ENCODE measurements around the gene AQP3.
"Not testable (repeated sequence)": the region's sequence is repeated elsewhere in the genome, so short reads cannot be mapped to it uniquely, and the experiment has no call there.

Gene AQP3

DNA sequence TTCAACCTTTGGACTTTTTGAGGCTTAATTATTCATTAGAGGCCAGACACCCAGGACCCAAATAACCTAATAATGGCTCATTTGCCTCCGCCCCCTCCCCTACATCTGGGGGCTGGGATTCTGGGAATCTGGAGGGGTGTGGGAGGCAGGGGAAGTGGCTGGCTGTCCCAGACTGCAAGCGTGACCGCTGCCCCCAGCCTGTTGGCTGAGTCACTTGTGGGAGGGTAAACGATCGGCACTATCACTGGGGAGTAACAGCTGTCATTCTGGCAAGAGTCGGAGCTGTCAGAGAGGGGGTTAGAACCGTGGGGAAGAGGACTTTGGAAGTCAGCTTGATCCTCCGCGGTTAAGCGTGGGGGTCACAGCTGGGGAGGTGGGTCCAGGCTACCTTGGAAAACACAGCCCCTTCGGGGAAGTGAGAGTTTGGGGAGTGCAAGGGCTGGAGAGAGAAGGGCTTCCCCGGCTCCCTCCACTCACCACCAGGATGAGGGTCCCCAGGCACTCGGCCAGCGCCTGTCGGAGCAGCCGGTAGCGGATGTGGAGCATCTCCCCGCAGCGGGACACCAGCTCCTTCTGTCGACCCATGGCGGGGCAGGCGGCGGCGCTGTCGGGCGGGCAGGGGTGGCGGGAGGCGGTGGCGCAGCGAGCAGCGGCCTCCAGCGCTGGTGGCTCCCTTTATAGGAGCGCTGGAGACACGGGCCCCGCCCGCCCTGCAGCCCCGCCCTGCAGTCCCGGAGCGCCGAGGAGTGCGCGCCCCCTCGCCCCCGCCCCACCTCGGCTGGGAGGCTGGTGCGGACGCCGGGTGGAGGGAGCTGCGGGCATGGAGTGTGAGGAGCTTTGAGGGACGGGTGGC is at the start of gene AQP3:
AQP3 (minus strand) TSS at position 648 of the 853 bp plus-strand sequence; CDS start at position 585, 63 bp downstream.
- DNase-seq: peak; percentile 86

DNA sequence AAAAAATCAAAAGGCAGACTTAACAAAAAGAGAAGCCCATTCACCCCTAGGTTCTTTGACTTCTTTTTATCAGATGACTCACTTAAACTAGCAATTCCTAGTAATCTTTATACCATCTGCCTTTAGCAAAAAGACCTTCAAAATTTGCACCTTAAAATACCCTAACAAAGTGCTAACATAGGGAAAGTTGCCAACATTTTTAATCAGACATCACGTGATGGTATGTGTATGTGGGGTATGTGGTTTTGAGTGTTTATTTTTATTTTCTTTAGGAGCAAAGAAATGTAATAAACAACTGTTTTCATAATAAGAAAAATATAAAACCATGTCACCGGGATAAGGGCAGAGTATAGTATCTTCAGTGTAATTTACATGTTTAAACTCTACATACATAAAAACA is 46.4 kb upstream of the AQP3 start:
- DNase-seq: peak; percentile 21

DNA sequence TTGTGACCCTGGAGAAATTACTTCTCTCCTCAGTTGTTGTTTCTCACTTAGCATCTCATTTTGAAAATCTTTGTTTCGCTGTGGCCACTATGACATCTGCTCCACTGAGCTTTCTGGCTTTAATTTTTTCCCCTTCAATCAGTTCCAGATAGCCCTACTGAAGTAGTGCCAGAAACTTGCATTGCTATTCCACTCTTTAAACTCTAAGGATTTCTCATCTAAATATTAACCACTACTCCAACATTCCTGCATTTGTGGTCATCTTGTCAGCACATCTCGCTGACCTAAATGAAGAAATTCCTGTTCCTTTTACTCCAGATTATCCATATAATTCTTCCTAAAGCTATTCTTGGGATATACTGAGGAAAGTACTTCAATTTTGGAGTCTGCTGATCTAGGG is 41.7 kb upstream of the AQP3 start:
- DNase-seq: no peak

DNA sequence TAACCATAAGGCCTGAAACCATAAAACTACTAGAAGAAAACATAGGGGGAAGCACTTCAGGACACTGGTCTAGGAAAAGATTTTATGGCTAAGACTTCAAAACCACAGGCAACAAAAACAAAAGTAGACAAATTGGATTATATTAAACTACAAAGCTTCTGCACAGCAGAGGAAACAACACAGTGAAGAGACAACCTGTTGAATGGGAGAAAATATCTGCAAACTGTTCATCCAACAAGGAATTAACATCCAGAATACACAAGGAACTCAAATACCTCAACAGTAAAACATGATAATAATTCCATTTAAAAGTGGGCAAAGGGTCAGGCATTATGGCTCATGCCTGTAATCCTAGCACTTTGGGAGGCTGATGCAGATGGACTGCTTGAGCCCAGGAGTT is 37.9 kb upstream of the AQP3 start:
- not testable (repeated sequence) for DNase-seq

DNA sequence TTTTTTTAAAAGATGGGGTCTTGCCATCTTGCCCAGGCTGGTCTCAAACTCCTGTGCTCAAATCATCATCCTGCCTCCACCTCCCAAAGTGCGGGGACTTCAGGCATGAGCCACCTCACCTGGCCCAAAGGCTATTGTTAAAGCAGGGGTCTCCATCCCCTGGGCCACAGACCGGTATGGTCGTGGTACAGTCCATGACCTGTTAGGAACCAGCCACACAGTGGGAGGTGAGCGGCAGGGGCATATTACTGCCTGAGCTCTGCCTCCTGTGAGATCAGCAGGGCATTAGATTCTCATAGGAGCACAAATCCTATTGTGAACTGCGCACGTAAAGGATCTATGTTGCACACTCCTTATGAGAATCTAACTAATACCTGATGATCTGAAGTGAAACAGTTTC is 33.6 kb upstream of the AQP3 start:
- DNase-seq: no peak

DNA sequence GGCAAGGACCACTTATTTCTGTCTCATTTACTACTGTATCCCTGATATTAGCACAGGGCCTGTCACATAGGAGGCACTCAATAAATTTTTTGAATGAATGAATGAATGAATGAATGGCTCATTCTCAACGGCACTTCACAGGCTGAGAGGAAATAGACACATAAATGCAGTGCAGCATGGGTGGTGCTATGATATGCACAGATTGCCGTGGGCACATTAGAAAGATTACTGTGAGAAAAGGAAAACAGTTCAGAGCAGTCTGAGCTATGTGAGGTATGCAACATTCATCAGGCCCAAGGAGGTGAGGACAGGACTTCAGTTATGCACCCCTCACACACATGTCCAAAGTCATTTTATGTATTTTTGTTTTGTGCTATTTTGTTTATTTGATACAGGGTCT is 32.7 kb upstream of the AQP3 start:
- no peak for DNase-seq

DNA sequence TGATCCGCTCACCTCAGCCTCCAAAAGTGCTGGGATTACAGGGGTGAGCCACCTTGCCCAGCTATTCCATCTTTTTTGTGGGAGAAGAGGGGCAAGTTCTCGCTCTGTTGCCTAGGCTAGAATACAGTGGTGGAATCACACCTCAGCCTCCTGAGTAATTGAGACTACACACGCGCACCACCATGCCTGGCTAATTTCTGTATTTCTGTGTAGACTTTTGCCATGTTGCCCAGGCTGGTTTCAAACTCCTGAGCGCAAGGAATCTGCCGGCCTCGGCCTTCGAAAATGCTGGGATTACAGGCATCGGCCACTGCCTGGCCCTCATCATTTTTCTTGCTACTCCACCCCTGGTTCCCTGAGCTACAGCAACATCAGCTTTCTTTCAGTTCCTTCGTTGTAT is 29.1 kb upstream of the AQP3 start:
- no peak for DNase-seq

DNA sequence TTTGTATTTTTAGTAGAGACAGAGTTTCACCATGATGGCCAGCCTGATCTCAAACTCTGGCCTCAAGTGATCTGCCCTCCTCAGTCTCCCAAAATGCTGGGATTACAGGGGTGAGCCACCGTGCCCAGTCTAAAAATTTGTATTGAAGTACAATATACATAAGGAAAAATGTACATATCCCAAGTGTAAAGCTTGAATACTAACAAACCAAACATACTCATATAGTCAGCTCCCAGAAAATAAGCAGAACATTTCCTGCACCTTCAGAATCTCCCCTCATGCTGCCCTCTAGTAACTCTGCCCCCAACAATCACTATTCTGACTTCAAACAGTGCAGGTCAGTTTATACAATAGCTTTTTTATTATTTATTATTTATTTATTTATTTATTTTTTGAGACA is 28.0 kb upstream of the AQP3 start:
- no peak for DNase-seq

DNA sequence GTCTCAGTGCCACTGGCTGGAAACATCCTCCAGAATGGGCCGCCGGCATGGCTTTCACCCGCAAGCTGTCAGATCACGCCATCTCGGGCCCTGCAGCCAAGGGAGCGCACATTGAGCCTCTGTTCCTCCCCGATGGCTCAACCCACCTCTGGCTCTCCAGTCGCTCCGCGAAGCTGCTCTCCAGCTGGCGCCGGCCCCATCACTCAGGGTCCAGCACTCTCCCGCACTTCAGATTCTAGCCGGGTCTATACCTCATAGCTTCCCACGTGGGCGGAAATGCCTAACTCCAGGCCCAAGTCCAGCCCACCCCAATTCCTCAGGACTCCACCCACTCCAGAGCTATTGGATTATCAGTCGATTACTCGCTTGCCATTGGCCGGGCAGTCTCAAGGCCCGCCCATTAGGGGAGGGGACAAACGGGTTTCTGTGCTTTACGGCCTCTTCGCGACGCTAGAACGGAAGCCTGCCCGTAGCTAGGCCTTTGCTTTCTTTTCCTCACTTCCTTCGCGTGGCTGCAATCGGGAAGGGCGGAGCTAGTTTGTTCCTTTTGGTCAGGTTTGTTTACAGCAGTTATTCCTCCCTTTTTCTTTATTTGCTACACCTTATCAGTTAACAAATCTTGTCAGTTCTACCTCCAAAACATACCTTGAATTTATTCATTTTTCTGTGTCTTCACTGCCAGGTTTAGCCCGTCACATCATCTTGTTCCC is 26.4 kb upstream of the AQP3 start, which contains the start of gene NOL6:
NOL6 (minus strand) TSS at position 282 of the 710 bp plus-strand sequence; CDS start at position 200, 82 bp downstream.
- peak; percentile 100 for DNase-seq

DNA sequence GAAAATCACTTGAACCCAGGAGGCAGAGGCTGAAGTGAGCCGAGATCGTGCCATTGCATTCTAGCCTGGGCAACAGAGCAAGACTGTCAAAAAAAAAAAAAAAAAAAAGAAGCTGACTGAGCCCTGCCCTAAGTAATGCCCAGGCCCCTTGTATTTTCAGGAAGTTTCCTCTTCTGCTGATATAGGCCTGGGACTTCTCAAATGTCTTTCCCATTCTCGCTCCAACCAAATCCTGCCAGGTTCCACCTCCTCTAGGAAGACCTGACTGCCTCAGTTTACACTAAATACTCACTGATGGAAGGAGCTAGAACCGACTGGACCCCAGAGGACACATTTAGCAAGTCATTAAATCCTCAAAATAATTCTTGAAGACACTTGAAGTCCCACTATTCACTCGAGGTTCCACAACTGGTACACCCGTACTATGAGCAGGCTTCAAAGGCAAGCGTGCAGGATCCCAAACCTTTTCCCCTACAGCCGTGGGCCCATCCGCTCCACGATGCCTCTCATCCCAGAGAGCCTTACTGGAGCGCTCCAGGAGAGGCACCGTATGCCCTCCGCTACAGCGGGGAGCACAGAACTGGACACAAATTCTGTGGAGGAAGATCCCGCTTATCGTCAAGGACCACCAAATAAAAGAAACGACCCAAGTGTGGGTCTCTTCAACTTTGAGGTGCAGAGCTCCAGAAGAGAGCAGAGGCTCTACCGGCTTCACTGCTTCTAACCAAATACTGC is 25.7 kb upstream of the AQP3 start:
- DNase-seq: no peak

DNA sequence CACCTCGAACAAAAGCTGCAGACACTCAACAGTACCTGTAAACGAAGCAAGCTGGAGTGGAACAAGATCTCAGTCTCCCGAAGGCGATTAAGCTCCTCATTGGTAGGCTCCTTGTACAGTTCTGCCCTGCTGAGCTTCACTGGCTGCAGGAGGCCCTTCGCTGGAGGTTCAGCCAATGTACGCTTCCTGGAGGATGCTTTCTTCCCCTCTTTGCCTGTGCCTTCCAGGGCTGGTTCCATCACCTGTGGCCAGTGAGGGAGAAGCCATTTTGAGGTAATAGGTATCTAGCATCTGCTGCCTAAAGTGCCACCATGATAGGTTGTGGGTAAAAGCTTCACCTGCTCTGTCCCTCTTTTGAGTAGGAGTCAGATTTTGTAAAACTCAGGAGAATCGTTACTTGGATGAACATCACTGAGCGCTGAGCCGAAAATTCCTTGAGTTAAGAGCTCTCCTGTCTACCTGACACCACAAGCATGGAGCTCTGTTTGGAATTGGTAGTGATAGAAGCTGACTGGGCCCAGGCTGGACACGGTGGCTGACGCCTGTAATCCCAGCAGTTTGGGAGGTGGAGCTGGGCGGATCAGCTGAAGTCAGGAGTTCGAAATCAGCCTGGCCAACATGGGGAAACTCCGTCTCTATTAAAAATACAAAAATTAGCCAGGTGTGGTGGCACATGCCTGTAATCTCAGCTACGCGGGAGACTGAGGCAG is 24.9 kb upstream of the AQP3 start:
- no peak for DNase-seq

DNA sequence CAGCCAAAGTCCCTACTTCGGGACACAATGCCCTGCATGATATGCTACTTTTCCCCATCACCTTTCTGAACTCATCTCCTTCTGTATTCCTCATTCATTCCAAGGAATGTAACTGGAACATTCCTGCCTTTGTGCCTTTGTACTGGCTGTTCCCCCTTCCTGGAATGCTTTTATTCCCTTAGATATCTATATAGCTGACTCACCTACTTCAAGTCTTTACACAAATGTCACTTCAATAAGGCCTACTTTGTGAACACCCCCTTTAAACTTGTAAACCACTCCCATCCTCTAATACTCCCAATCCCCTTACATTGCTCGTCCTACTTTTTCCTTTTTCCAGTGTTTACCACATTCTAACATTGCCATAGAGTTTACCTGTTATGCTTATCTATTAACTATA is 24.0 kb upstream of the AQP3 start:
- DNase-seq: no peak

DNA sequence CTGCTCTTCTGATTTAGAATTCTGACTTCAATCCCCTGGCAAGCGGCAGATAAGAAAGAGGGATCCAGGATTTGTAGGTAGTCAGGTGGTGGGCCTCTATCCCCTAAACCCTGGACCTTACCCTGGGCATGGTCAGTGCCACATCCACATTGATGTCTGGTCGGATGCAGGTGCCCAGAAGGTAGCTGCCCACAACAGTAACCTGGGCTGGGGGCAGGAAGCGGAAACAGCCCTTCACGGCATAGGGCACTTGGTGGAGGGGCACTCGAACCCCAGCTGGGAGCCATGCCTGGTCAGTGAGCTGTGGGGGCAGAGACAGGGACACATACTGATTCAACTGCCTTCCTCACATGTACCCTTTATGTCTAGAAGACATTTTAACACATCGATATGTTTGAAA is 22.5 kb upstream of the AQP3 start:
- DNase-seq: no peak

DNA sequence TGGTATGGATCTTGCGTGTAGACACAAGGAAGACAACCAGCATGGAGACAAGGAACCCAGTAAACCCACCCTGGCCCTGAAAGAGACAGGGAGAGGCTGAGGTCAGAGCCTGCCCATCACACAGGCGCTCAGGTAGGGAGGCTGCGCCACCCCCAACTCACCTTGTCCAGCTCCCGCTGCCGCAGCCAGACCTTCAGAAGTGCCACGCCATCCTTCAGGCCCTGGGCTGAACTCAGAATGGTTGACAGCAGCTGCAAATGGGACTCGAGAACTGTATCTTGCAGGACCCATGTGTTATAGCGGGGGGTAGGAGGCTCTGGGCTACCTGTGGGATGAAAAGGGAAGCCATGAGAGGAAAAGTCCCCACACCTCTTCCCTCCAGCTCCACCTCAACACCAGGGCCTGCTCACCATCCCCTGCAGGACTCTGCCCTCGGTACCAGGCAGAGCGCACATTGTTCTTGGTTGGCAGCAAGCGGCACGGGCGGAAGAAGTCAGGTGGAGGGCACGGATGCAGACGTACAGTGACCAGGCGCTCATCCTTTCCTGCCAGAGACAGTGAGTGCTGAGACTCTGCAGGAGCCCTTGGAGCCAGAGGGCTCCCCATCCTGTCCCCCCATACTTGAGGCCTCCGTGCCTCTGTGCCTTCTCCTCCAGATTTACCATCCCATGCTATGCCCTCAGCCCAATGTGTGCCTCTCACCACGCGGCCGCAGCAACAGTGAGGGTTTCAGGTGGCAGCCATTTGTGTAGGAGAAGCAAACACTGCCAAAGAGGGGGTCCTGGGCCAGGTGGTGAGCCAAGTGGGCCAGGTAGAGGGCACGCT is 21.6 kb upstream of the AQP3 start:
- DNase-seq: no peak

DNA sequence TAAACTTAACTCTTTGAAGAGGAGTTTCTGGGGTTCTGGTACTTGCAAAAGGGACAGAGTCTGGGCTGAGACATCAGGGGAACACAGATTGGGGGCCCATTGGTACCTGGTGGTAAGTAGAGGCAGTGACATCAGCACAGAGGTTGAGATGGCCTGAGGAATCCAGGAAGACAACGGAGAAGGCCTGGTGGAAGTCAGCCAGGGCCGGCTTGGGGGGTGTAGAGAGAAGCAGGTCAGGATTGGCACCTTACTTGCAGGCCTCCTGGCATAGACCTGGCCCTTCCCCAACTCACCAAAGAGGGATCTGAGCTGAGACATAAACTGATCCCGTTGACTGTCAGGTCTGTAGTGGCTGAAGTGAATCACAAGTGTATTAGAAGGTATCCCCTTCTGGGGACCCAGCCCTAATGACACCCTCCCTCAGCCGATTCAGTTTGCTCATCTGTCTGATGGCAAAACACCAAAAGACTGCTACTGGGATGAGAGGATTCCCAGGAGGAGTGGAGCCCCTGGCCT is 20.9 kb upstream of the AQP3 start:
- no peak for DNase-seq

DNA sequence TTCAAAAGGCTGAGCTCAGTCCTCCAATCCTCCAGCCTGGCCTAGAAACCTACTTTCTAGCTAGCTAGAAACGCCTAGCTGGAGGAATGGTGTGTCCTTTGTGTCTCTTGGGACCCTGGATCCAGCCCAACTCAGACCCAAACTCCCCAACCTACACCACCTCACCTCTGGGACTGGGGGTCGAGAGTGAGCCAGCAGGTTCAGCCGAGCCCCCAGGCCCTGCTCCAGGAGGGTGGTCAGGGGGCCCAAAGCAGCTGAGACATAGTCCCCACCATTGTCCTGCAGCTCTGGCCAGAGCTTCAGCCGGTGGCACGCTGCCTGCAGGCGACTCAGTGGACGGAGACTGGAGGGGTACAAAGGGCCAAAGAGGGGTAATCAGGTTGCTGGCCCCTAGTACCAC is 20.1 kb upstream of the AQP3 start:
- no peak for DNase-seq

DNA sequence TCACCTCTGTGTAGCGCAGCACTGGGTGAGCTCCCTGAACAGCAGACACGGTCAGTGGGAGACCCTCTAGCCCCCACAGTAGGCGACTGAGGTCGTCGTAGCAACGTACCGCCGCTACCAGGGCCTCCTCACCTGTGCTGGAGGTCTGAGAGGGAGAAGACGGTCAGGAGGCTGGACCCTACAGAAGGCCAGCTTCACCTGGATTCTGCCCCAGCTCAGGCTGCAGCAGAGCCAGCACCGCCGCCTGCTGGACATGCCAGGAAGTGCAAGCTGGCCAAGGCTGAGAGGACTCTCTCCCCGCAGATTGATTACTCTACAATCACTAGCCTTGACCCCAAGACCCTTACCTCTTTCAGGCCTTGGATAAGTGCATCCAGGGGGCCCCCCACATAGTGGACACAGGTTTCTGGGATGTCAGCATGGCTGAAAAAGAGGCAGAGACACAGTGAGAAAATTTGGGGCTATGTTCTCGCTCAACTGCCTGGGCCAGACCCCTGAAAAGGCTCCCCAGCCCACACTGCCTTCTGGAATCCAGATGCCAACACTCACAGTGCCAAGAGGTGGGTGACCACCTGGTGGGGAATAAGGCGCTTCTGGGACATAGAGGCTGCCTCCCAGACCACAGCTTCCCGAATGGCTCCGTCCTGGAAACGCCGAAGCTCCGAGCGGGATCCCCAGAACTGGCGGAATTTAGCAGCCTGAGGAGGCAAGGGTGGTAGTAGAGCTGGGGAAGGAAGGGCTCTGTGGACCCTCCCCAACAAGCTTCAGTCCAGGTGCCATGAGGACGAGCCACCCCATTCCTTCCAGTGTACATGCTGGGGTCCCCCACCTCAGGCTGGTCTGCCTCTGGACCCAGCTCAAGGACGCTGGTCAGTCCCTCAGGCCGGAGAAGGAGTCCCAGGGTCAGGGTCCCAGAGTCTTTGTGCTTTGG is 19.4 kb upstream of the AQP3 start:
- DNase-seq: peak; percentile 69

DNA sequence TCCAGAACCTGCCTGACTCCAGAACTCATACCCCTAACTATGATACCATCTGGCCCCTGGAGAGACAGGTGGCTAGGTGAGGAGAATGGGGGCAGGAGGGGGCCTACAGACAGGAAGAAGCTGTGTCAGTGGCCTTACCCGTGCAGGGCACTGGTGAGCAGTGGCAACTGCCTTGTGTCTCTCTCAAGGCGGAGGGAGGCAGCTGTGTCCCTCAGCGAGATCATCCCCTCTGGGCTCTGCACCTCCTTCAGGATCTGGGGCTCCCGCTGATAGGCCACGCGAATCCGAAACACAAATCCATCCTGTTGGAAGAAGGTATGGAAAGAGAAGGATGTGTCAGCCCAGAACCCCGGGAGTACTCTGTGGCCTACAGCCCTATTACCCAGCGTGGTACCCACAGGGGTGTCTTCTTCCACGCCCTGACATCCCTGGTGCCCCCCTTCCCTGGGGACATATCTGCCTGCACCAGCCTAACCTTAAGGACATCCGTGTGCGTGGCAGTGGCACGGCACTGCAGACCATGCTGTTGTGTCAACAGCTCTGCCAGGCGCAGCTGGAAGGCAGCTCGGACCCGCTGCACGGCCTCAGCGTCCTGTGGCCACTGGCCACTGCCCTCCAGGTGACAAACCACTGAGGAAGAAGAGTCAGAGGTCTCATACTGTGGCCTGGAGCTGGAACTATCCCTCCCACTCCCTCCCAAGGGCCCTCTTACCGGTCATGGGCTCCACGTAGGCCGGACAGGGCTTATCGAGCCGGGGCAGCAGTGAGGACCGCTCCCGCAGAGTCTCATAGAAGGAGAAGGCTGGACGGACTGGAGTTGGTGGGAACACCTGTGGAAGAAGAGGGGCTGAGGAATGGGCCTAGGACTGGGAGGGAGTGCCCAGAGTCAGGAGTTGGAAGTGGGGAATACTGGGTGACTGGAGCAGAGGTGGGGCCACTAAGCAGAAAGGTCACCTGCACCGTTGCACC is 18.5 kb upstream of the AQP3 start:
- no peak for DNase-seq

DNA sequence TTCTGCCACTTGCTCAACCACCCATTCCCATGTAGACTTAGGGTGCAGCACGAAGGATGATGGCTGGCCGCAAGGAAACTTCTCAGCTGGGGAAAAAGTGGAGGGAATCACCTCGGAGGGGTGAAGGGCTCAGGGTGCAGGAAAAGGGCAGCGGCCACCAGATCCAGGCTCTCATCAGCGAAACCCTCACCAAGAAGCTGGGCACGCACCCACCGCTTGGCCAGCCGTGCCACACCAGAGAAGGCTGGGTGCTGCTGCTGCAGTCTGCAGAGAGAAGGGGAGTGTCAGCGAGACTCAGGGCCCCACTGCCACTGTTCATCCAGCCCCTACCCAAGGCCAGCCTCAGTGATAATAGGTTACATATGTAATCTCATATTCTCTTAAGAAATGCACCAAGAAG is 17.7 kb upstream of the AQP3 start:
- no peak for DNase-seq

Data from hematopoietic multipotent progenitor cell treated with erythropoietin and hydrocortisone succinate and interleukin-3 and kit ligand, for 4 days (in vitro differentiated cells).